ENCODE results near the gene RALA. TPM values are rescaled to one million over a fixed set of nuclear protein-coding genes. Genes with fewer than 3 reads are reported as not detected.

Gene RALA
- total RNA-seq, 1 experiment from 2014 or later, result 36.8 TPM

DNA sequence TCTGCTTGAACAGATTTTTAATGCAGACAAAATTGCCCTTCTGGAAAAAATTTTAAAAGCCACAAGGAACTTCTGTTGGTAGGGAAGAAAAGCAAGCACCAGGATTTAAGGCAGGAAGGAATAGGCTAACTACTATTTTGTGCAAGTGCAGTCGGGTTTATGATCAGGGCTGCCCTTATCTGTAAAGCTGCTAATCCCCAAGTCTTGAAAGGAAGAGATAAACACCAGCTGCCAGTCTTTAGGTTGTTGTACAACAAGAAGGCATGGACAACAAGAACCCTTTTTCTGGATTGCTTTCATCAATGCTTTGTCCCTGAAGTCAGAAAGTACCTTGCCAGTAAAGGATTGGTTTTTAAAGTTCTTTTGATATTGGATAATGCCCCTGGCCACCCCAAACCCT lies 40.7 kb downstream of the RALA start:
- peaks cover 7% of the 10 kb centered on the region for H3K79me2 ChIP-seq (ENCODE audit: low read depth)

GRCh38 chr7:39664585-39664984 lies 41.2 kb downstream of the RALA start:
- Histone ChIP-seq H3K27ac (no peak overlapping the region), H3K4me1 (replicated peaks; ENCODE audit: insufficient read depth) (no peaks in the 10 kb centered on the region), H3K79me2 (ENCODE audit: low read depth) (peaks cover 4% of the 10 kb centered on the region), H2AFZ (no peak overlapping the region), H3K36me3 (ENCODE audit: low read depth) (no peaks in the 10 kb centered on the region), H3K9me3 (ENCODE audit: insufficient read depth, low read depth) (peaks cover 3% of the 10 kb centered on the region; the same call in 1 of the 2 replicates), H3K27me3 (ENCODE audit: insufficient read depth, low read depth) (no peaks in the 10 kb centered on the region), H3K4me2 (no peak overlapping the region), H3F3A (ENCODE audit: insufficient read depth, low read depth) (no peaks in the 10 kb centered on the region), H4K20me1 (ENCODE audit: insufficient read depth) (0 out of 2 replicates have a peak, but pooled peaks cover 7% of the 10 kb centered on the region), H3K9me2 (ENCODE audit: insufficient read depth) (no peaks in the 10 kb centered on the region), H3K4me3 (no peak overlapping the region)
- DNase-seq, result no peak
- ChIA-PET CTCF (interaction anchor here (0.6 kb wide), 1 partner anchor 989 kb away, joined by 3 read pairs; no protein-coding TSS in a partner anchor), POLR2A (ENCODE audit: unreplicated experiment) (no interaction called here)
- intact Hi-C loops (cut with micrococcal nuclease; ENCODE audit: unreplicated experiment), result no loop called here
- TF ChIP-seq CTCF (conservative IDR thresholded peaks at IDR 0.05) (no peak), EZH2 (IDR thresholded peaks at IDR 0.05; ENCODE audit: low read depth) (no peak)
- no TSS peak for BruUV-seq (replicated peaks)

More for the DNA sequence above, 40.7 kb downstream of the RALA start:
- H3K36me3 ChIP-seq (ENCODE audit: low read depth), result no peaks in the 10 kb centered on the region
- BruUV-seq (replicated peaks), result no TSS peak
- H3K4me2 ChIP-seq, result no peak overlapping the region
- peaks cover 3% of the 10 kb centered on the region; the same call in 1 of the 2 replicates for H3K9me3 ChIP-seq (ENCODE audit: insufficient read depth, low read depth)
- no peaks in the 10 kb centered on the region for H3F3A ChIP-seq (ENCODE audit: insufficient read depth, low read depth)
- H2AFZ ChIP-seq, result no peak overlapping the region
- no peak for DNase-seq
- H3K4me1 ChIP-seq (replicated peaks; ENCODE audit: insufficient read depth), result no peaks in the 10 kb centered on the region
- CTCF ChIA-PET, result no interaction called here
- POLR2A ChIA-PET (ENCODE audit: unreplicated experiment), result no interaction called here
- no peak overlapping the region for H3K4me3 ChIP-seq
- intact Hi-C loops (cut with micrococcal nuclease; ENCODE audit: unreplicated experiment), result no loop called here
- H3K27me3 ChIP-seq (ENCODE audit: insufficient read depth, low read depth), result no peaks in the 10 kb centered on the region
- no peaks in the 10 kb centered on the region for H3K9me2 ChIP-seq (ENCODE audit: insufficient read depth)
- TF ChIP-seq EZH2 (IDR thresholded peaks at IDR 0.05; ENCODE audit: low read depth), result no peak
- TF ChIP-seq CTCF (conservative IDR thresholded peaks at IDR 0.05), result no peak
- no peak overlapping the region for H3K27ac ChIP-seq
- 0 out of 2 replicates have a peak, but pooled peaks cover 7% of the 10 kb centered on the region for H4K20me1 ChIP-seq (ENCODE audit: insufficient read depth)

DNA sequence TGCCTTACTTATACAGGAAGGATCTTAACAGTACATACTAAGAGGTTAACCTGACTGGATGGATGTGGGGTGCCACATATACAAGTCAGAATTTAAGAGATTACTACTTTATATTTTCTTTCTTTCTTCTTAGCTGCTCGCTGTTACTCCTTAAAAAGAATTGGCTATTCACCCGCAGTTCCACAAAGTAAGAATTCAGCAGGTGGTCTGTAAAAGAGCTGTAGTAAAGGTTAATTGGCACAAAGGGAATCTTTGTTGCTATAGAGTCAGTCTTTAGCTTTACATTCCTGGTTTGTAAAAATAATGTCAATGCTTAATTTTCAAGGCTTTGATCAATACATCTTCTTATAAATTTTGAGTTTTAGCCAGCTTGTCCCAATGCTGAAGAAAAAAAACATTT lies 43.2 kb downstream of the RALA start:
- no peak overlapping the region for H3K27ac ChIP-seq
- intact Hi-C loops (cut with micrococcal nuclease; ENCODE audit: unreplicated experiment), result no loop called here
- no peak overlapping the region for H3K4me3 ChIP-seq
- H3K27me3 ChIP-seq (ENCODE audit: insufficient read depth, low read depth), result no peaks in the 10 kb centered on the region
- DNase-seq, result no peak
- H3K4me2 ChIP-seq, result no peak overlapping the region
- H4K20me1 ChIP-seq (ENCODE audit: insufficient read depth), result peaks cover 7% of the 10 kb centered on the region; the same call in 1 of the 2 replicates
- no peaks in the 10 kb centered on the region for H3K36me3 ChIP-seq (ENCODE audit: low read depth)
- no peak overlapping the region for H2AFZ ChIP-seq
- BruUV-seq (replicated peaks), result no TSS peak
- ChIA-PET CTCF (interaction anchor here (0.7 kb wide), 1 partner anchor 42 kb away, joined by 4 read pairs; no protein-coding TSS in a partner anchor), POLR2A (ENCODE audit: unreplicated experiment) (no interaction called here)
- TF ChIP-seq CTCF (conservative IDR thresholded peaks at IDR 0.05), result no peak
- TF ChIP-seq EZH2 (IDR thresholded peaks at IDR 0.05; ENCODE audit: low read depth), result no peak
- H3K79me2 ChIP-seq (ENCODE audit: low read depth), result peaks cover 4% of the 10 kb centered on the region; the same call in 1 of the 2 replicates
- H3K9me3 ChIP-seq (ENCODE audit: insufficient read depth, low read depth), result peaks cover 3% of the 10 kb centered on the region; the same call in 1 of the 2 replicates
- no peaks in the 10 kb centered on the region for H3K9me2 ChIP-seq (ENCODE audit: insufficient read depth)
- H3F3A ChIP-seq (ENCODE audit: insufficient read depth, low read depth), result no peaks in the 10 kb centered on the region
- H3K4me1 ChIP-seq (replicated peaks; ENCODE audit: insufficient read depth), result no peaks in the 10 kb centered on the region
